GM12875 (cell line): ENCODE data around the gene TNFAIP8L3.
"Not testable (repeated sequence)": the region's sequence is repeated elsewhere in the genome, so short reads cannot be mapped to it uniquely, and the experiment has no call there.

Experiments
- H3K4me3 ChIP-seq: one replicate; pipeline ENCODE4 v1.5.1; 2011; ENCODE audit warnings: low read depth, low read length, control low read depth
- CTCF ChIP-seq: IDR thresholded peaks from 2 replicates; pipeline ENCODE4 v1.5.1; 2011; ENCODE audit warnings: low read depth, mild to moderate bottlenecking, control low read depth, inconsistent platforms, low read length, moderate library complexity, borderline replicate concordance; ENCODE audit not compliant: insufficient read depth

TNFAIP8L3 gene

GRCh38 chr15:51128701-51129100 is 34.0 kb upstream of the TNFAIP8L3 start:
- TF ChIP-seq CTCF = no peak
- no peak overlapping the region for H3K4me3 ChIP-seq

- H3K4me3 ChIP-seq = no peak overlapping the region
- TF ChIP-seq CTCF = no peak
These were observed 32.1 kb upstream of the TNFAIP8L3 start for GRCh38 chr15:51126842-51127241.

GRCh38 chr15:51123002-51123401 is 28.3 kb upstream of the TNFAIP8L3 start:
- not testable (repeated sequence) for H3K4me3 ChIP-seq

- H3K4me3 ChIP-seq = no peak overlapping the region
- TF ChIP-seq CTCF = no peak
These were observed 27.0 kb upstream of the TNFAIP8L3 start for GRCh38 chr15:51121631-51122225.

- TF ChIP-seq CTCF = no peak
- no peak overlapping the region for H3K4me3 ChIP-seq
These were observed 26.4 kb upstream of the TNFAIP8L3 start for GRCh38 chr15:51121118-51121517.

- no peak overlapping the region for H3K4me3 ChIP-seq
- no peak for TF ChIP-seq CTCF
These were observed 24.4 kb upstream of the TNFAIP8L3 start for GRCh38 chr15:51119120-51119519.

- no peak overlapping the region for H3K4me3 ChIP-seq
- TF ChIP-seq CTCF = no peak
These were observed 22.6 kb upstream of the TNFAIP8L3 start for GRCh38 chr15:51117270-51117669.
